GM12801 (cell line): ENCODE results near the gene IGSF5.

ENCODE experiments used
- CTCF ChIP-seq: IDR thresholded peaks from one replicate; pipeline ENCODE4 v1.5.1; 2011; ENCODE audit warnings: control low read depth; ENCODE audit not compliant: insufficient read length; ENCODE audit errors: extremely low read depth

IGSF5 gene

GRCh38 chr21:39807738-39808137, 62.8 kb downstream of the IGSF5 start:
- no peak for TF ChIP-seq CTCF

GRCh38 chr21:39809936-39810335, 65.0 kb downstream of the IGSF5 start:
- no peak for TF ChIP-seq CTCF

GRCh38 chr21:39812983-39813382, 68.0 kb downstream of the IGSF5 start:
- TF ChIP-seq CTCF, result no peak

- TF ChIP-seq CTCF, result no peak
Measured at GRCh38 chr21:39818557-39818956, 73.6 kb downstream of the IGSF5 start.

GRCh38 chr21:39822042-39822441, 77.1 kb downstream of the IGSF5 start:
- no peak for TF ChIP-seq CTCF

- TF ChIP-seq CTCF, result no peak
Measured at GRCh38 chr21:39825250-39825649, 80.3 kb downstream of the IGSF5 start.

GRCh38 chr21:39834543-39834942, 89.6 kb downstream of the IGSF5 start:
- no peak for TF ChIP-seq CTCF

GRCh38 chr21:39837861-39838359, 92.9 kb downstream of the IGSF5 start:
- no peak for TF ChIP-seq CTCF
